Mucosa of descending colon (tissue), 3 donors: Measurements from ENCODE around the gene CAMKMT. TPM values are rescaled to one million over a fixed set of nuclear protein-coding genes. Genes with fewer than 3 reads are reported as not detected.

ENCODE experiments used
- ATAC-seq: fragments of 200-7000 bp; cut with Tn5 transposase; one replicate; pipeline ENCODE4 v1.9.1; 2020; ENCODE audit warnings: mild to moderate bottlenecking, moderate library complexity
- DNase-seq, 3 donors: peaks; one replicate each; pipeline ENCODE4 v3.0.0-alpha.2; 2020
- H3K36me3 ChIP-seq: fragments of 200-600 bp; one replicate; pipeline ENCODE4 v1.8.0; 2021; ENCODE audit warnings: low read depth, mild to moderate bottlenecking
- H3K4me1 ChIP-seq: fragments of 200-600 bp; one replicate; pipeline ENCODE4 v1.8.0; 2021; ENCODE audit warnings: low read depth, mild to moderate bottlenecking
- H3K4me3 ChIP-seq: fragments of 200-600 bp; one replicate; pipeline ENCODE4 v1.8.0; 2021; ENCODE audit warnings: mild to moderate bottlenecking
- H3K9me3 ChIP-seq: fragments of 200-600 bp; one replicate; pipeline ENCODE4 v1.8.0; 2021; ENCODE audit warnings: mild to moderate bottlenecking
- intact Hi-C, 2 donors: fragments of 100-400 bp; cut with DNase I in 1 of 2; cut with micrococcal nuclease in 1 of 2; formaldehyde crosslinking; loops; one replicate each; pipeline versions ENCODE4 v1.11.0 to v1.11.1; 2022; cut with DNase I, micrococcal nuclease
- total RNA-seq, 3 donors: library from RNA; stranded (reverse); fragmentation: NEBNext Ultra II Directional in 2 of 3; extraction: Animal tissue kit (Norgen Biotek cat#: 25700) in 2 of 3; gene quantifications; one replicate each; pipeline versions ENCODE4 v1.2.1 to v1.2.4, GENCODE V29; 2021 to 2023
- TF ChIP-seq, protein P1 (sequence below): fragments of 200-600 bp; IDR thresholded peaks from one replicate; pipeline ENCODE4 v1.8.0; 2022; ENCODE audit warnings: antibody characterized with exemption, mild to moderate bottlenecking
- donor health status: DM: no; HTN: no; CAD: no; lungs with moderate emphysema.
- donor health status: DM: no; HTN: no; CAD: no.
- donor health status: DM: no; HTN: yes; CAD: no.

Gene CAMKMT
- total RNA-seq, 3 donors from 2014 or later, result 13.2 to 16.0 (median 14.1) TPM

DNA sequence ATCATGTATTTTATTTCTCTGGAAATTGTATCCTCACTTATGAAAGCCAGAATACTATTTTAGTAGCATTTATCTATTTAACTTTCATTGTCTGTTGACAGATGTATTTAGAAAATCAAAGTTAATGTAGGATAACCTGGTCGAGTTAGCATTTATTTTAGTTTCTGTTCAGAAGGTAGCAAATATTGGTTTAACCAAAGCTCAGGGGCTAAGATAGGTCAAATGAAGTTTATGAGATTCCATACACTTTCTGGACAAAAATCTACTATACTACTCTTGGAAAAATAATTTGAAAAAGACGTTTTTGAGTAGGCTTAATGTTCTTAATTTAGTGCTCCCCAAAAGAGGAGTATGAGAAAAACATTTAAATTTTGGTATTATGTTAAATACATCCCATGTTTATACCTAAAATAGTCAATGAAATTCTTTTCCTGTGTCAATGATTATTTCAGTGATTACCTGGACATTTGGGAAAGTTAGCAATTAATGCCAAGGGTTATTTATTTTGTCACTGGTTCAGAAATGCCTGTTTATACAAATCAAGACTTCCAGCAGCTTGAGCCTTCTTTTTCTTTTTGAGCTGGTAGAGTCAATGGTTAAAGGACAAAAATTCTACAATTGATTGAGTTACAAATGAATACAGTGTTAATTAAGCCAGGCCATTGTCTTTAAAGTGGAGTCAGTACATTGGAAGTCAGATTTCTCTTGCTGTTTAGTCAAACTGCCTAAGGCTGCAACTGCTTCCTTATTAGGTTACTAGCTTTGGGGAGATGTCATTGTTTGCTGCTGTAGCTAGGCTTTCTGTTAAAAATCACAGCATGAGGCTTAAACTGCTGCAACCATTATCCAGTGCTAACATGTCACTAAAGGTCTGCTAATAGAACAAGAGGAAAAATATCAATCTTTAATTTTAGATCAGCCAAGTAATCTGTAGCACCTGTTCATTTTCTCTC lies 182.3 kb downstream of the CAMKMT start:
- Histone ChIP-seq H3K36me3 (no peaks in the 10 kb centered on the region), H3K4me3 (no peak overlapping the region), H3K4me1 (no peaks in the 10 kb centered on the region), H3K9me3 (no peaks in the 10 kb centered on the region)
- DNase-seq, result no peak
- no peak for ATAC-seq
- intact Hi-C loops, result no loop called here
- TF ChIP-seq, protein P1, sequence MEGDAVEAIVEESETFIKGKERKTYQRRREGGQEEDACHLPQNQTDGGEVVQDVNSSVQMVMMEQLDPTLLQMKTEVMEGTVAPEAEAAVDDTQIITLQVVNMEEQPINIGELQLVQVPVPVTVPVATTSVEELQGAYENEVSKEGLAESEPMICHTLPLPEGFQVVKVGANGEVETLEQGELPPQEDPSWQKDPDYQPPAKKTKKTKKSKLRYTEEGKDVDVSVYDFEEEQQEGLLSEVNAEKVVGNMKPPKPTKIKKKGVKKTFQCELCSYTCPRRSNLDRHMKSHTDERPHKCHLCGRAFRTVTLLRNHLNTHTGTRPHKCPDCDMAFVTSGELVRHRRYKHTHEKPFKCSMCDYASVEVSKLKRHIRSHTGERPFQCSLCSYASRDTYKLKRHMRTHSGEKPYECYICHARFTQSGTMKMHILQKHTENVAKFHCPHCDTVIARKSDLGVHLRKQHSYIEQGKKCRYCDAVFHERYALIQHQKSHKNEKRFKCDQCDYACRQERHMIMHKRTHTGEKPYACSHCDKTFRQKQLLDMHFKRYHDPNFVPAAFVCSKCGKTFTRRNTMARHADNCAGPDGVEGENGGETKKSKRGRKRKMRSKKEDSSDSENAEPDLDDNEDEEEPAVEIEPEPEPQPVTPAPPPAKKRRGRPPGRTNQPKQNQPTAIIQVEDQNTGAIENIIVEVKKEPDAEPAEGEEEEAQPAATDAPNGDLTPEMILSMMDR, result no peak

DNA sequence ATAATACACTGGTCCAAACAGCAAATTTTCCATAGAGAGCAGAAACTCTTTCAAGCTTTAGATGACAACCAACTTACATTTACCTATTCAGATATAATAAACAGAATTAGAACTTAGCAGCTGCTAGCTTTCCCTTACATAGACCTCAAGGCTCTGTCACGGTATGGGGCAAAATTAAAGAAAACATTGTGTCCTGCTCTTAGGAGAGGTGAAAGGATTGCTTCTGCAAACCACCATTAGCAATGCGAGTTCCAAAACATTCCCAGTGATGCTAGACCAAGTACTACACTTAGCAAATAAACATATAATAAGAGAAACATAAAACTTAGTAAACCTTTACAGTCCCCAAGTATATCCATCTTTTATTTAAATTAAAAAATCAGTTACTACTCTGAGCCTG lies 183.3 kb downstream of the CAMKMT start:
- Histone ChIP-seq H3K36me3 (no peaks in the 10 kb centered on the region), H3K9me3 (no peaks in the 10 kb centered on the region), H3K4me1 (no peaks in the 10 kb centered on the region), H3K4me3 (no peak overlapping the region)
- intact Hi-C loops, result no loop called here
- ATAC-seq, result no peak
- TF ChIP-seq, protein P1, result no peak
- no peak for DNase-seq

DNA sequence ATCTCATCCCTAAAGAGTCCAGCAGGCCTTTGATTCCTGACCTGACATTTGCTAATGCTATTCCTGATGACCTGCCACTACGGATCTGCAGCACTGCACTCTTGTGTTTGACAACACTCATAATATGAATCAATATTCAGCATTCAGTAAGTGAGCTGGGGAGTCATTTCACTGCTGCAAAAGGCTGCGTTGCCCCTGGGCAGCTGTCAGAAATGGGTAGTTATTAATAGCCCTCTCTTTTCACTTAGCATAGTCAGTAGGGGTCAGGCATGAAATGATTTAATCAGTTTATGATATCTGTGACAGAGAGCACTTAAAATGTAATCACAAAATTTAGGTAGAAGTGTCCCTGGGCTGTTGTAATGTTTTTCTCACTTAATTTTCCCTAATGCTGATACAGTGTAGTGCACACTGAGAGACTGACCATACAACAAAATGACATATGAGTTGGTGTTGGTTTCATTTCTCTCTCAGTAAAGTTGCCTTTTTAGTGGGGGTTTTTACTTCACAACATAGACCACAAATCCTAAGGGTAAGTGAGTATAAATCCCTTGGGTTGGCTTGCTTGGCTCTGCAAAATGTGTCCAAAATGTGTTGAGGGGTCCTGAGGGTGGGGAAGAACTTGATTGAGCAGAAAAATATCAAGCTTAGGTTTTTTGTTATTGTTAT lies 184.8 kb downstream of the CAMKMT start:
- DNase-seq (no peak), ATAC-seq (no peak)
- TF ChIP-seq, protein P1, result no peak
- Histone ChIP-seq H3K9me3 (no peaks in the 10 kb centered on the region), H3K4me1 (no peaks in the 10 kb centered on the region), H3K36me3 (no peaks in the 10 kb centered on the region), H3K4me3 (no peak overlapping the region)
- intact Hi-C loops, result no loop called here

DNA sequence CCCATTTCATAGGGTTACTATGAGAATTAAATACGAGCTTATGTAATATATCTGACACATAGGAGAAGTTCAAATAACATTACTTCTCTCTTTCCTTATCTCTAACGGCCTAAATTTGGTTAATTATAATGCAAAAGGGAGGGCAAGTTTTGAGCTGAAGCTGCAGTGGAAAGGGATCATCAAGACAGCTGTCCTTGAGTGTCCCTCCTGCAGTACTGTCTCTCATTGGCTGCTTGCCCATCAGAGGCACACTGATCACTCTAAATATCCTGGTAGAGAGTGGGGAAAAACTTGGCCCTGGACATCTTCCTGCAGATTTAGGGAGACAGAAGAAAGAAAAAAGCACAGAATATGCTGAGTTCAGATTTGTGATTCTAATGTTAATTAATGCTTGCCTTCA lies 186.0 kb downstream of the CAMKMT start:
- TF ChIP-seq, protein P1, result no peak
- Histone ChIP-seq H3K36me3 (no peaks in the 10 kb centered on the region), H3K4me1 (no peaks in the 10 kb centered on the region), H3K9me3 (no peaks in the 10 kb centered on the region), H3K4me3 (no peak overlapping the region)
- intact Hi-C loops, result no loop called here
- DNase-seq (no peak), ATAC-seq (no peak)

DNA sequence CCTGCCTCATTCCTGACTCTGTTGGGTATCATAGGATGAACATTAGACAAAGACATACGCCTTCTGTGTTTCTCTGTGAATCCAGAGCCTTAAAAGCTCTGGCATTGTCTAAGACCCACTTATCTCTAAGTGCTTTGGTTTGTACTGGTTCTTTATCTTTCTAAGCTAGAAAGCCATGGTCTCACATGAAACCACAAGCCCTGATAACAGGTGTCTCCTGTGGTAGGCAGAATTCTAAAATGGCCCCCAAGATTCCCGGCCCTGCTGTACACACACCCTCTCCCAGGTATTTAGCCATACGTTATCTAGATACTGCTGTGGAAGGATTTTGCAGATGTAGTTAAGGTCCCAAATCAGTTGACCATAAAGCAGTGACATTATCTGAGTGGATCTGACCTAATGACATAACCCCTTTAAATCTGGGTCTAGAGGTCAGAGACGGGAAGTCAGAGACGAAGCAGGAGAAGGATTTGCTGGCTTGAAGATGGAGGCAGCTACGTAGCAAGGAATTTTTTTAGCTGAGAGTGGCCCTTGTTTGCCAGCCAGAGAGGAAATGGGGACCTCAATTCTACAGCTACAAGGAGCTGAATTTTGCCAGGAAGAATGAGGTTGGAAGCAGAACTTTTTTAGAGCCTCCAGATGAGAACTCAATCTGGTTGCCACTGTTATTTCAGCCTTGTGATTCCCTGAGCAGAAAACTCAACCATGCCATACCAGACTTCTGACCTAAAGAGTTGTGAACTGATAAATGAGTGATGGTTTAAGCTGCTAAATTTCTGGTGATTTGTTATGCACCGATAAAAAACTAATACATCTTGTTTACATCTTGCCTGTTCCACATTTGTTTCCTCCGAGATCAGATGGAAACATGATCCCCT lies 186.7 kb downstream of the CAMKMT start:
- TF ChIP-seq, protein P1, result no peak
- Histone ChIP-seq H3K4me1 (no peaks in the 10 kb centered on the region), H3K36me3 (no peaks in the 10 kb centered on the region), H3K9me3 (no peaks in the 10 kb centered on the region), H3K4me3 (no peak overlapping the region)
- no peak for ATAC-seq
- intact Hi-C loops, result no loop called here
- no peak for DNase-seq
